Measurements from ENCODE around the gene PPP2R3B.

- TF ChIP-seq, protein P1, sequence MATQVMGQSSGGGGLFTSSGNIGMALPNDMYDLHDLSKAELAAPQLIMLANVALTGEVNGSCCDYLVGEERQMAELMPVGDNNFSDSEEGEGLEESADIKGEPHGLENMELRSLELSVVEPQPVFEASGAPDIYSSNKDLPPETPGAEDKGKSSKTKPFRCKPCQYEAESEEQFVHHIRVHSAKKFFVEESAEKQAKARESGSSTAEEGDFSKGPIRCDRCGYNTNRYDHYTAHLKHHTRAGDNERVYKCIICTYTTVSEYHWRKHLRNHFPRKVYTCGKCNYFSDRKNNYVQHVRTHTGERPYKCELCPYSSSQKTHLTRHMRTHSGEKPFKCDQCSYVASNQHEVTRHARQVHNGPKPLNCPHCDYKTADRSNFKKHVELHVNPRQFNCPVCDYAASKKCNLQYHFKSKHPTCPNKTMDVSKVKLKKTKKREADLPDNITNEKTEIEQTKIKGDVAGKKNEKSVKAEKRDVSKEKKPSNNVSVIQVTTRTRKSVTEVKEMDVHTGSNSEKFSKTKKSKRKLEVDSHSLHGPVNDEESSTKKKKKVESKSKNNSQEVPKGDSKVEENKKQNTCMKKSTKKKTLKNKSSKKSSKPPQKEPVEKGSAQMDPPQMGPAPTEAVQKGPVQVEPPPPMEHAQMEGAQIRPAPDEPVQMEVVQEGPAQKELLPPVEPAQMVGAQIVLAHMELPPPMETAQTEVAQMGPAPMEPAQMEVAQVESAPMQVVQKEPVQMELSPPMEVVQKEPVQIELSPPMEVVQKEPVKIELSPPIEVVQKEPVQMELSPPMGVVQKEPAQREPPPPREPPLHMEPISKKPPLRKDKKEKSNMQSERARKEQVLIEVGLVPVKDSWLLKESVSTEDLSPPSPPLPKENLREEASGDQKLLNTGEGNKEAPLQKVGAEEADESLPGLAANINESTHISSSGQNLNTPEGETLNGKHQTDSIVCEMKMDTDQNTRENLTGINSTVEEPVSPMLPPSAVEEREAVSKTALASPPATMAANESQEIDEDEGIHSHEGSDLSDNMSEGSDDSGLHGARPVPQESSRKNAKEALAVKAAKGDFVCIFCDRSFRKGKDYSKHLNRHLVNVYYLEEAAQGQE (IDR thresholded peaks at IDR 0.05; ENCODE audit: insufficient read depth in 1 of 2, low read depth in 2 of 2, low read length in 2 of 2) = no peak
- TF ChIP-seq TAF1 (IDR thresholded peaks at IDR 0.05; ENCODE audit: borderline replicate concordance, insufficient read depth, low read length) (no peak), POLR2AphosphoS5 (IDR thresholded peaks at IDR 0.05; ENCODE audit: low read depth, low read length) (no peak)
Measured at GRCh38 chrX:333611-334311, 52.9 kb downstream of the PPP2R3B start.
